ENCODE results near the gene BLMH.

GRCh38 chr17:30314474-30314873 is 22.7 kb upstream of the BLMH start:
- TF ChIP-seq POLR2AphosphoS5 (IDR thresholded peaks at IDR 0.05; ENCODE audit: low read depth, low read length) (no peak), ZNF274 (IDR thresholded peaks at IDR 0.05; ENCODE audit: low read depth, low read length) (no peak), CTCF (IDR thresholded peaks at IDR 0.05 in 2 of 3, conservative IDR thresholded peaks at IDR 0.05 in 1 of 3; ENCODE audit: borderline replicate concordance in 1 of 3, insufficient read depth in 1 of 3, low read depth in 2 of 3, low read length in 2 of 3) (no peak), FOSL1 (IDR thresholded peaks at IDR 0.05; ENCODE audit: low read depth) (no peak), CEBPB (IDR thresholded peaks at IDR 0.05; ENCODE audit: low read depth) (no peak), EZH2 (IDR thresholded peaks at IDR 0.05) (no peak), POLR2A (IDR thresholded peaks at IDR 0.05; ENCODE audit: borderline replicate concordance, extremely low read depth, insufficient read depth, insufficient read length) (no peak), YY1 (IDR thresholded peaks at IDR 0.05; ENCODE audit: extremely low read depth, insufficient replicate concordance, low read depth, low read length) (no peak), ATF3 (IDR thresholded peaks at IDR 0.05) (no peak), SIN3A (IDR thresholded peaks at IDR 0.05; ENCODE audit: low read depth) (no peak), JUND (IDR thresholded peaks at IDR 0.05) (no peak), SRF (IDR thresholded peaks at IDR 0.05; ENCODE audit: low read depth) (no peak), EGR1 (IDR thresholded peaks at IDR 0.05; ENCODE audit: low read depth) (no peak)
